ENCODE measurements around the gene RNASET2.

RNASET2 gene

DNA sequence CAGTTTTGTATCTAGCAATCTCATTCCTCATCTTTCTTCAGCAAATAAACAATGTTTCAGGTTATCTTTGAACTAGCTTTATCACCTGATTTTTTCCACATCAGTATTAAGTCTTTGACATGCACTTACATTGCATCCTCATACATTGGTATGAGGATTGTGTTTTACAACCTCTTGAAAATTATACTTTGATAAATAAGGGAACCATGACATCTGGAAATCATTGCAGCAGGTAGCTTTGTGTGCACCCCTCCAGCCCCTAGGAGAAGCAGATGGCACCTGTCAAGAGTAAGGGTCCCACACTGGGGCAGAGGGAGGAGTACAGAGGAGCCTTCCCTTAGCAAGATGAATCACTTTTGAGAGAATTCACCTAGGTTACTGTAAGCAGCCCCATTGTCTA, 13.7 kb upstream of the RNASET2 start:
- Histone ChIP-seq H3K27ac (ENCODE audit: low read depth in 2 of 2, low read length in 2 of 2) (no peak overlapping the region), H3K9me3 (ENCODE audit: control insufficient read depth in 2 of 2, low read length in 2 of 2) (no peaks in the 10 kb centered on the region), H3K4me3 (ENCODE audit: low read length in 2 of 2) (no peak overlapping the region), H3K36me3 (ENCODE audit: control insufficient read depth in 2 of 2, insufficient read depth in 2 of 2, low read length in 2 of 2) (no peaks in the 10 kb centered on the region), H3K4me1 (ENCODE audit: control insufficient read depth in 2 of 2, insufficient read depth in 2 of 2, low read length in 2 of 2) (no peaks in the 10 kb centered on the region), H3K9ac (ENCODE audit: low read depth in 1 of 2, low read length in 2 of 2) (no peak overlapping the region), H3K27me3 (ENCODE audit: control insufficient read depth in 2 of 2, insufficient read depth in 2 of 2, low read length in 2 of 2) (no peaks in the 10 kb centered on the region)

- H3K27me3 ChIP-seq (ENCODE audit: control insufficient read depth in 2 of 2, insufficient read depth in 2 of 2, low read length in 2 of 2): no peaks in the 10 kb centered on the region
- H3K27ac ChIP-seq (ENCODE audit: low read depth in 2 of 2, low read length in 2 of 2): no peak overlapping the region
- no peaks in the 10 kb centered on the region for H3K9me3 ChIP-seq (ENCODE audit: control insufficient read depth in 2 of 2, low read length in 2 of 2)
- no peak overlapping the region for H3K9ac ChIP-seq (ENCODE audit: low read depth in 1 of 2, low read length in 2 of 2)
- no peaks in the 10 kb centered on the region for H3K4me1 ChIP-seq (ENCODE audit: control insufficient read depth in 2 of 2, insufficient read depth in 2 of 2, low read length in 2 of 2)
- H3K36me3 ChIP-seq (ENCODE audit: control insufficient read depth in 2 of 2, insufficient read depth in 2 of 2, low read length in 2 of 2): no peaks in the 10 kb centered on the region
- H3K4me3 ChIP-seq (ENCODE audit: low read length in 2 of 2): no peak overlapping the region
Observed at GRCh38 chr6:166969390-166970002, 13.1 kb upstream of the RNASET2 start.

- H3K4me3 ChIP-seq (ENCODE audit: low read length in 2 of 2): no peak overlapping the region
- no peaks in the 10 kb centered on the region for H3K4me1 ChIP-seq (ENCODE audit: control insufficient read depth in 2 of 2, insufficient read depth in 2 of 2, low read length in 2 of 2)
- H3K9ac ChIP-seq (ENCODE audit: low read depth in 1 of 2, low read length in 2 of 2): no peak overlapping the region
- no peaks in the 10 kb centered on the region for H3K9me3 ChIP-seq (ENCODE audit: control insufficient read depth in 2 of 2, low read length in 2 of 2)
- no peak overlapping the region for H3K27ac ChIP-seq (ENCODE audit: low read depth in 2 of 2, low read length in 2 of 2)
- no peaks in the 10 kb centered on the region for H3K36me3 ChIP-seq (ENCODE audit: control insufficient read depth in 2 of 2, insufficient read depth in 2 of 2, low read length in 2 of 2)
- no peaks in the 10 kb centered on the region for H3K27me3 ChIP-seq (ENCODE audit: control insufficient read depth in 2 of 2, insufficient read depth in 2 of 2, low read length in 2 of 2)
Observed at GRCh38 chr6:166966268-166966667, 9.9 kb upstream of the RNASET2 start.

DNA sequence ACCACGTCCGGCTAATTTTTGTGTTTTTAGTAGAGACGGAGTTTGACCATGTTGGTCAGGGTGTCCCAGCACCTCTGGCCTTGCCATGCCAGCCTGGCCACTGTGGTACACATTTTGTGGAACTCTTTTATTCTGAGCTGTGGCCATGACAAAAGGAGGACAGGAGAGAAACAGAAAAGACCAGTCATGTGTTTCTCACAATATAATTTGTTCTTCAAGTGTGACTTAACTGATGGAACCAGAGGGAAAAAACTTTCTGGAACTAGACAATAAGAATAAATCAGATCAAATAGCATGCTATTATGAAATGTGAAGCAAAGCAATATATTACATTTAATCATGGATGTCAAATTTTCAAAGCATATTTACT, 4.2 kb upstream of the RNASET2 start:
- Histone ChIP-seq H3K4me1 (ENCODE audit: control insufficient read depth in 2 of 2, insufficient read depth in 2 of 2, low read length in 2 of 2) (peaks cover 17 to 18% of the 10 kb centered on the region in 2 donors), H3K27ac (ENCODE audit: low read depth in 2 of 2, low read length in 2 of 2) (no peak overlapping the region), H3K9me3 (ENCODE audit: control insufficient read depth in 2 of 2, low read length in 2 of 2) (no peaks in the 10 kb centered on the region), H3K27me3 (ENCODE audit: control insufficient read depth in 2 of 2, insufficient read depth in 2 of 2, low read length in 2 of 2) (no peaks in the 10 kb centered on the region), H3K9ac (ENCODE audit: low read depth in 1 of 2, low read length in 2 of 2) (no peak overlapping the region), H3K4me3 (ENCODE audit: low read length in 2 of 2) (no peak overlapping the region), H3K36me3 (ENCODE audit: control insufficient read depth in 2 of 2, insufficient read depth in 2 of 2, low read length in 2 of 2) (no peaks in the 10 kb centered on the region)

DNA sequence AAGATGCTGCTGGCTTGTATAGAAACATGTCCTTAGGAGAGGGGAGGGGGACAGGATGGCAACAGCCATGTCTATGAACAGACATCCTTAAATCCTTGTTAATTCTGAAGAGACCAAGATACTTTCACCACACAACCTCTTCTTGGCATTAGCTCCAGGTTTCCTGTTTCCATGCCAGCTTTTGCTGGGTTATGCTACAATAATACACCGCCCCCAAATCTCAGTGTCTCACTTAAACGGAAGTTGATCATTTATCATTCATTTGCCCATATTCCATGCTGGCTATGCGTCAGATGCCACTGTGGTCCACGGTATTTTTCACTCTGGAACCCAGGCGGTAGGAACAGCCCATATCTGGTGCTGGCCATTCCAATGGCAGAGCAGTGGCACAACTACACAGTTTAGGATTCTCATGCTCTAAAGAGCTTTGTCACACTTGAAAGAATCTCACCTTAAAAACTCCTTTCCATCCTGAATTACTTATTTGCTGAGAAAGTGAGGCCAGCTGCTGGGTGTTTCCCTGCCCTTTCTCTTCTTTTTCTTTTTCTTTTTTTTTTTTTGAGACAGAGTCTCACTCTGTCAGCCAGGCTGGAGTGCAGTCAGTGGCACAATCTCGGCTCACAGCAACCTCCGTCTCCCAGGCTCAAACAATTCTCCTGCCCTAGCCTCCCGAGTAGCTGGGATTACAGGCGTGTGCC, 3.7 kb upstream of the RNASET2 start:
- H3K4me3 ChIP-seq (ENCODE audit: low read length in 2 of 2): no peak overlapping the region
- H3K27ac ChIP-seq (ENCODE audit: low read depth in 2 of 2, low read length in 2 of 2): peak overlapping the region; percentile 59 to 79

DNA sequence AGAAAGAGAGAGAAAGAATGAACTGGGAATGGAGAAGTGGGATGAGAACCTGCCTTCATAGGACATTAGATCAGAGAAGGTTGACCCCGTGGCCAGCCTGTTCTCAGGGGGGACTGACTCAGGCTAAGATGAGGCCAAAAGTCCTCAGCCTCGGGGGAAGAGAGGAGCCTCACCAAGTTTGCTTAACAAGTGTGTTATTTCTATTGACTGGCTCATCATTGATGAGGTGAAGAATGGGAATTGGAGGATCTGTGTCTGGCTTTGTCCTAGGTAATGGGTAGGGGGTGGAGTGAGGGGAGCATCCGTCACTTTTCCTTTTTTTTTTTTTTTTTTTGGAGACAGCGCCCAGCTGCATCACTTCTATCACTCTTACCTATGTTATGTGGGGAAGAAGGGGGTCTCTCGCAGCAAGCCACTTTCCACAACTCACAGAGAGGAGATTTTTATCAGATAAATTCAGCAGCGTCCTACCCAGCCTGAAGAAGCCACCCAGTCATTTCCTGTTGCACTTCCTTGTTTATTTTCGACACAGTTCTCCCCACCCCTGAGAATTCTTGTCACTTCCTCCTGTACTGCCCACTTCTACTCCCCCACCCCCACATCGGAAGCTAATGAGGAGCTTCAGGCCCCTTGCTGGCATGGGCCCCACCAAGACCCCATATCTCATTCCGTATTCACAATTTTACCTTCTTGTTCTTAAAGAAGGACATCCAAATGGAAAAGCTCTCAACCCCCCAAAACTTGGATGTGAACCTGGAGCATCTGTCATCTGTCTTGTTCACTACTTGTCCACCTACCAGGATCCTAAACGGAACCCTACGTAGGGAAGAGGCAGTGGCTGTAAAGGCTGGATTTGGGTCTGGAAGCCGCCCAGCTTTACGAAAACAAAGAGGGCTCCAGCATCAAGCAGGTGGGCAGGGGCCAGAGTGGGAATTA, 2.8 kb upstream of the RNASET2 start:
- H3K9me3 ChIP-seq (ENCODE audit: control insufficient read depth in 2 of 2, low read length in 2 of 2): no peaks in the 10 kb centered on the region

More for the DNA sequence above, 3.7 kb upstream of the RNASET2 start:
- H3K4me1 ChIP-seq (ENCODE audit: control insufficient read depth in 2 of 2, insufficient read depth in 2 of 2, low read length in 2 of 2): peaks cover 18 to 22% of the 10 kb centered on the region in 2 donors
- H3K27me3 ChIP-seq (ENCODE audit: control insufficient read depth in 2 of 2, insufficient read depth in 2 of 2, low read length in 2 of 2): no peaks in the 10 kb centered on the region
- H3K9me3 ChIP-seq (ENCODE audit: control insufficient read depth in 2 of 2, low read length in 2 of 2): no peaks in the 10 kb centered on the region
- H3K9ac ChIP-seq (ENCODE audit: low read depth in 1 of 2, low read length in 2 of 2): no peak overlapping the region
- H3K36me3 ChIP-seq (ENCODE audit: control insufficient read depth in 2 of 2, insufficient read depth in 2 of 2, low read length in 2 of 2): no peaks in the 10 kb centered on the region

GRCh38 chr6:166957805-166958076, 1.4 kb upstream of the RNASET2 start:
- H3K9me3 ChIP-seq (ENCODE audit: control insufficient read depth in 2 of 2, low read length in 2 of 2): no peaks in the 10 kb centered on the region
- H3K27ac ChIP-seq (ENCODE audit: low read depth in 2 of 2, low read length in 2 of 2): peak overlapping the region; percentile 98 to 99
- H3K36me3 ChIP-seq (ENCODE audit: control insufficient read depth in 2 of 2, insufficient read depth in 2 of 2, low read length in 2 of 2): no peaks in the 10 kb centered on the region
- peak overlapping the region; percentile 89 for H3K4me3 ChIP-seq (ENCODE audit: low read length in 2 of 2)
- peaks cover 22 to 25% of the 10 kb centered on the region in 2 donors for H3K4me1 ChIP-seq (ENCODE audit: control insufficient read depth in 2 of 2, insufficient read depth in 2 of 2, low read length in 2 of 2)
- H3K9ac ChIP-seq (ENCODE audit: low read depth in 1 of 2, low read length in 2 of 2): peak overlapping the region; percentile 90 to 92
- no peaks in the 10 kb centered on the region for H3K27me3 ChIP-seq (ENCODE audit: control insufficient read depth in 2 of 2, insufficient read depth in 2 of 2, low read length in 2 of 2)

More for the DNA sequence above, 2.8 kb upstream of the RNASET2 start:
- Histone ChIP-seq H3K27me3 (ENCODE audit: control insufficient read depth in 2 of 2, insufficient read depth in 2 of 2, low read length in 2 of 2) (no peaks in the 10 kb centered on the region), H3K36me3 (ENCODE audit: control insufficient read depth in 2 of 2, insufficient read depth in 2 of 2, low read length in 2 of 2) (no peaks in the 10 kb centered on the region), H3K4me1 (ENCODE audit: control insufficient read depth in 2 of 2, insufficient read depth in 2 of 2, low read length in 2 of 2) (peaks cover 20 to 22% of the 10 kb centered on the region in 2 donors), H3K9ac (ENCODE audit: low read depth in 1 of 2, low read length in 2 of 2) (peak overlapping the region; percentile 24 to 60), H3K4me3 (ENCODE audit: low read length in 2 of 2) (peak overlapping the region in 1 of 2 donors; percentile 31), H3K27ac (ENCODE audit: low read depth in 2 of 2, low read length in 2 of 2) (peak overlapping the region; percentile 59 to 79)

DNA sequence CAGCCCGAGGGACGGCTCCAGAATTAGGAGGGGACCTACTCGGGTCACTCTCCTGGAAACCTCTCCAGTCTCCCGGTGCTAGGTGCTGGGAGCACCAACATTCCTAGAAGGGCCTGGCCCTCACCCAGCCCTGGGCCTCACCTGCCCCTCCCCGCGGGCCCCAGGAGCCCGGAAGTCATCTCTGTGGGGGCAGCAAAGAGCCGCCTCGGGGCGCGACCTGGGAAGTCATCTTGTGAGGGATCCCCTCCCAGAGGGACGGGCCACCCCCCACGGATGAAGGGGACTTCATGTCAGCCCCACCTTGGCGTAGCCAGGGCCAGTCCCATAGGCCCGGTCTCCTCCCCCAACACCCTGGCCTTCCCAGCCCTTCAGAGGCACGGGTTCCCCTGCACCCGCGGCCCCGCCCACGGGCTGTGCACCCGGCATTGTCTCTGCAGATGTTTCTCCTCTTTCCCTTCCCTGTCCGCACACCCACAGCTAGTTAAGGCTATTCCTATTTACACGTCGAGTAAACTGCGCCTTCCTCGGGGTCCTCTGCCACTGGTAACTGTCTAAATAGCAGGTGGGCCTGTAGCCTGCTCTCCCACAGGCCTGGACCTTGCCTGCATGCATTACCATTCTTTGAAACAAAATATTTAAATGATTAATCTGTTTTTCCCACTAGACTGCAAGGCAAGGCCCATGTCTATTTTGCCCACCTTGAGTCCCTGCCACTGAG, 896 bp upstream of the RNASET2 start:
- peaks cover 22 to 25% of the 10 kb centered on the region in 2 donors for H3K4me1 ChIP-seq (ENCODE audit: control insufficient read depth in 2 of 2, insufficient read depth in 2 of 2, low read length in 2 of 2)
- peak overlapping the region; percentile 89 for H3K4me3 ChIP-seq (ENCODE audit: low read length in 2 of 2)
- peaks cover 0 to 4% of the 10 kb centered on the region in 2 donors for H3K36me3 ChIP-seq (ENCODE audit: control insufficient read depth in 2 of 2, insufficient read depth in 2 of 2, low read length in 2 of 2)
- H3K27ac ChIP-seq (ENCODE audit: low read depth in 2 of 2, low read length in 2 of 2): peak overlapping the region; percentile 98 to 99
- H3K9me3 ChIP-seq (ENCODE audit: control insufficient read depth in 2 of 2, low read length in 2 of 2): no peaks in the 10 kb centered on the region
- H3K9ac ChIP-seq (ENCODE audit: low read depth in 1 of 2, low read length in 2 of 2): peak overlapping the region; percentile 90 to 92
- no peaks in the 10 kb centered on the region for H3K27me3 ChIP-seq (ENCODE audit: control insufficient read depth in 2 of 2, insufficient read depth in 2 of 2, low read length in 2 of 2)

DNA sequence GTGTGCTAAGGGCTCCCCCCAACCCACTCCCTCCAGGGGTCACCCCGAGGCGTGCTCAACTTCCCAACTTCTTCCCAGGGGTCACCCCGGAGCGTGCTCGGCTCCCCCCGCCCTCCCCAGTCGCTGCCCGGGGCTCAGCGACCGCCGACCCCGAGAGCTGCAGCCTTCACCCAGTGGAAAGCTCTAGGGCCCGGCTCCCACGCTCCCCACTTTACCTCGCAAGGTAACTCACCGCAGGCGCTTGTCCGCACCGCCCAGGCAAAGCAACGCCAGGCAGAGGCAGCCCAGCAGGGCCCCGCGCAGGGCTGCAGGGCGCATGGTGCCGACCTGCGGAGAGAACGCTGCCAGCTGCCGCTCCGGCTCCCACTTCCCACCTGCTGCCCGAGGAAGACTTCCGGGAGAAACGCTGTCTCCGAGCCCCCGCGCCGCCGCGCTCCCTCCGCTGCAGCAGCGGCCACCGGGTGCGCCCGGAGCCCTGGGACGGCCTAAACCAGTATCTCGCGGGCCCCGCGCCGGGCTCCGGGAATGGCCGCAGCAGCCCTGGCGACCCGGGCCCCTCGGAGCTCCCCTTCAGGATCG, 396 bp downstream of the RNASET2 start:
- peak overlapping the region; percentile 89 for H3K4me3 ChIP-seq (ENCODE audit: low read length in 2 of 2)
- H3K36me3 ChIP-seq (ENCODE audit: control insufficient read depth in 2 of 2, insufficient read depth in 2 of 2, low read length in 2 of 2): peaks cover 0 to 11% of the 10 kb centered on the region in 2 donors
- peaks cover 24 to 27% of the 10 kb centered on the region in 2 donors for H3K4me1 ChIP-seq (ENCODE audit: control insufficient read depth in 2 of 2, insufficient read depth in 2 of 2, low read length in 2 of 2)
- peak overlapping the region; percentile 98 to 99 for H3K27ac ChIP-seq (ENCODE audit: low read depth in 2 of 2, low read length in 2 of 2)
- H3K9me3 ChIP-seq (ENCODE audit: control insufficient read depth in 2 of 2, low read length in 2 of 2): no peaks in the 10 kb centered on the region
- peak overlapping the region; percentile 81 to 90 for H3K9ac ChIP-seq (ENCODE audit: low read depth in 1 of 2, low read length in 2 of 2)
- H3K27me3 ChIP-seq (ENCODE audit: control insufficient read depth in 2 of 2, insufficient read depth in 2 of 2, low read length in 2 of 2): no peaks in the 10 kb centered on the region
